GM19324 (cell line): ENCODE results near the gene PAPPA2.
"Not testable (repeated sequence)": the region's sequence is repeated elsewhere in the genome, so short reads cannot be mapped to it uniquely, and the experiment has no call there.

Source experiments
- ATAC-seq: cut with Tn5 transposase; IDR thresholded peaks from one replicate; pipeline ENCODE4 v1.9.1; 2021; ENCODE audit warnings: mild to moderate bottlenecking, moderate library complexity; ENCODE audit not compliant: unreplicated experiment, low FRiP score

The PAPPA2 gene

DNA sequence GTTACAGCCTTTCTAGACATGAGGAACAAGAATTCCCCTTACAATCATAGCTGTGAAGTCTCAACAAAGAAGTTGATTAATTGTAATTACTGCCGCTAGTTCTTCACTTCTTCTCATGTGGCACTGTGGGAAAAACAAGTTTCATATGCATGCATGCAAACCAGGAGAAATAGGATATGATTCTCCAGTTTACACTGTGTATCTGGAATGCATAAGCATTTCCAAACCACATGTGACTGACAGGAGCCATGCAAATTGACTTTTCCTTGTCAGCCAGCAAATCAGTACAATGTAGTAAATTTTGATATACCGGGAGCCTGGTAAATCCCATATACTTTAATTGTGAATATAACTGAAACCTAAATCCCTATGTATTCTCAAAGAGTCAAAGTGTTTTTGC lies 279.3 kb downstream of the PAPPA2 start:
- ATAC-seq: no peak

GRCh38 chr1:176744142-176744541 lies 281.2 kb downstream of the PAPPA2 start:
- no peak for ATAC-seq

DNA sequence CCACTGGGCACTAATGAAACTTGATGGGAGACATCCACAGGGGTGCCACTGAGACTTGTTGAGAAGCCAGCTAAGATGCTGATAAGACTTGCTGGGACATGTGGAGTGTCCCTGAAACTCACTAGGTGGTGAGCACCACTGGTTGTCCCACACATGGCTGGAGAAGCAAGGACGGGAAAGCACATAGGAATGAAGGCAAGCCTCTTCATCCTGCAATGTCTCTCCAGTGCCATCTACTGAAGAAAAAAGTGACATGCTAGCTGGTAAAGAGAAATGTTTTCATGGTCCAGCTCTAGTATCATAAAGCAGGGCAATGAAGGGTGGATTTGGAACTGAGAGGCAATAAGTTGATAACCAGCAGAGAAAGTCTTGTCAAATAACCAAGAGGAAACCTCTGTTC lies 283.0 kb downstream of the PAPPA2 start:
- ATAC-seq: no peak

DNA sequence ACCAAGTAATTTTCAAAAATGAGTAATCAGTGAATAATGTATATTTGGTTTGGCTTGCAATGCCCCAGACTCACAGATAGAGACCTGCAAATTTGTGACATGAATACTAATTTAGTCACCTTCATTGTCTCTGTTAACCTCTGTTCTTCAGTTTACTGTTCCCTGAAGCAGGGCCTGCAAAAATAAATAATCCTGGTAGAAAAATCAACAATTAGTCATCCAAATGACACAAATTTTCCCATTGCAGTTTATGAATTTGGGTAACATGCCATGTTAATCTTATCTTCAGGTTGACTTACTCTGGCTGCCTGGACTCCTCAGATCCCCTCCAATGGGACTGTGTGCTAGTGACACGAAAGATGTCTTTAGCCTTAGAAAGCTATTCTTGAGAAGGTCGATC lies 289.5 kb downstream of the PAPPA2 start:
- ATAC-seq: no peak

- ATAC-seq: no peak
Measured at GRCh38 chr1:176754676-176755075, 291.7 kb downstream of the PAPPA2 start.

DNA sequence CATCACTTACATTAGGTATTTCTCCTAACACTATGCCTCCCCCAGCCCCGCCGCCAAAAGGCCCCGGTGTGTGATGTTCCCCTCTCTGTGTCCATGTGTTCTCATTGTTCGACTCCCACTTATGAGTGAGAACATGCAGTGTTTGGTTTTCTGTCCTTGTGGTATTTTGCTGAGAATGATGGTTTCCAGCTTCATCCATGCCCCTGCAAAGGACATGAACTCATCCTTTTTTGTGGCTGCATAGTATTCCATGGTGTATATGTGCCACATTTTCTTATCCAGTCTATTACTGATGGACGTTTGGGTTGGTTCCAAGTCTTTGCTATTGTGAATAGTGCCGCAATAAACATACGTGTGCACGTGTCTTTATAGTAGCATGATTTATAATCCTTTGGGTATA lies 293.8 kb downstream of the PAPPA2 start:
- ATAC-seq: not testable (repeated sequence)

DNA sequence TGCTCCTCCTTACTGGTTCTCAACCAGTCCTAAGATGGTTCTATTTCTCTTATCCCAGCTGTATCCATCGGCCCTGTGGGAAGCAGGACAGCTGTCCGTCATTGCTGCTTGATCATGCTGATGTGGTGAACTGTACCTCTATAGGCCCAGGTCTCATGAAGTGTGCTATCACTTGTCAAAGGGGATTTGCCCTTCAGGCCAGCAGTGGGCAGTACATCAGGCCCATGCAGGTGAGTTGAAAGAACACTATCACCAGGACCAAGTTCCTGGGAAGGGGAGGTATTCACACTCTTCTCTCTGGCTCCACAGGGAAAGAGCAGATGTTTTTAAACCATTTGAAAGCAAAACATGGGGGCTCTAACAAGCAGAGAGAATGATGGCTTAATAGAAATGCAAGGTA lies 302.6 kb downstream of the PAPPA2 start:
- ATAC-seq: no peak

DNA sequence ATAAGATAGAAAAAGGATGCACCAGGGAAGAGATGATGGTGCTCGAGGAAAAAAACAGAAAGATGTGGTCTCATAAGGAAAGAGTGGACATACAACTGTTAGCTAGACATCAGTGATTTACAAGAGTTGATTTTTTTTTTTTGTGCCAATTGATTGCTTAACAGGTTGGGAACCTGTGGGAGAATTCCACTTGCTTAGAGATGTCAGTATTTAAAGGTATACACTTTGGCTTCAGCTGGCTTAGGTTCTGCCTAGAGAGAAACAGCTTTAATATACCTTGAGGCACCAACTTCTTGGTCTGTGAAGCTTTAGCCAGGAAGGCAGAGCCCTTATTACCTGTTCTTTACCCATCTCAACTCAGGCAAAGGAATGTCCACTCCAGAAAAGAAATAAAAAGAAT lies 303.8 kb downstream of the PAPPA2 start:
- ATAC-seq: no peak

DNA sequence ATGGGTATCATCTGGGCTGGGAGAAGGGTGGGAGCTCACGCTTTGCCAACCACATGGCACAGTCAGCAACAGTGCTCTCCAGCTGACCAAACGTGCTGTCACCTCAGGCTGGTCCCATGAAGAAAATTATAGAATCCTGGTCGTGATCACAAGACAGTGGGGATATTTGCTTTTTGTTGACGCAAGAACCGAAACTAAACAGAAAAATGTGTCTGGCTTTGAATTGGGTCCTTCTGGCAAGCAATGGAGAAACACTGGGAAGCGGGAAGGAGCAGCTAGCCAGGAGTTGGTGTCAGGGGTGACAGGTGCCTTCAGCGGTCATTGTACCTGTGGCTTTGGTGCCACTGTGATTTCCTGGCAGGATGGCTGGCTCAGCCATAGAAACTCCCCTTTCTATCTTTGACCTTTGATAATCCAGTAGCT lies 304.8 kb downstream of the PAPPA2 start:
- ATAC-seq: no peak

DNA sequence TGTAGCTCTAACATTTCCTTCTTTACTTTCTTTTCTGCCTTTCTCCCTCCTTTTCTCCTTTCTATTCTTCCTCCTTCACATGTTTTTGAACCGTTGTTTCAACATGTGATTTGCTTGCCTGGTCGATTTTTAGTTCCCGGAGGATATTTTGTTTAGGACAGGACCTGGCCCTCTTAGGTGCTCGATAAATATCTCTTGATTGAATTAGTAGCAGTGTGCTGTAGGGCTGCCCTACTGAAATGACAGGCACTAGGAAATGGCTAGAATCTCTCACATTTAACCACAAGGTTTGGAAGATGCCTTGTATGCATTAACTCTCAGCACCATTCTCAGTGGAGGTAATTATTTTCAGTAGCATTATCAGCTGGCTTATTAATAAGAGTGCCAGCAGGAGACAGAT lies 305.6 kb downstream of the PAPPA2 start:
- ATAC-seq: no peak

DNA sequence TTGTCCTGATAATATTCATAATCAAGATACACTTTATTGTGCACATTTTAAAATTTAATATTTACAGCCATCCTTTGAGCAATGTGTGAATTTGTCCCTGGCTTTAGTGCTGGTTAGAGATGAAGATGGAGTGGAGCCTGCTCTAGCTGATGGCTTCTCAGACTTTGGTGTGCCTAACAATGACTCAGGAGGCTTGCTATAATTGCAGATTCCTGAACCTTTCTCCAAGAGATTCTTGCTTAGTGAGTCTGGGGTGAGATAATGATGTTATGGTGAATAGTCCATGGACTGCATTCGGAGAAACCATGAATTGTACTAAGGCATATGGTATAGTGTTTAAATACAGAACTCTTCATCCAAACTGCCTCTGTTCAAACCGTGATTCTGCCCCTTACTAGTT lies 307.1 kb downstream of the PAPPA2 start:
- no peak for ATAC-seq

GRCh38 chr1:176773038-176773437 lies 310.1 kb downstream of the PAPPA2 start:
- no peak for ATAC-seq

- no peak for ATAC-seq
Measured at GRCh38 chr1:176774224-176774623, 311.2 kb downstream of the PAPPA2 start.

DNA sequence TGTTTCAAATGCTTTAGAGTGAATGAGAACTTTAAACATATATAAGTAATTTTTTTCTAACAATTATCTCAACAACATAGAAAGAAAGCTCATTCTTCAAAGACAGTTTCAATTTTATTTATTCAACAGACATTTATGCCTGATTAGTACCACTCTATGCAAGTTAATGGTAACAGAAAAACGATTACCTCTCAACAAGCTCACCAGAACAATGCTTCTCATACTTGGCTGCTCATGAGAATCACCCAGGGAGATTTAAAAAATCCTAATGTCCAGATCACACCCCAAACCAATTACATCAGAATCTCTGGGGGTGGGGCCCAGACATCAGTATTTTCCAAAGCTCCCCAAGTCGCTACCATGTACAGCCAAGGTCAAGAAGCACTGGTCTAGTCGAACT lies 312.4 kb downstream of the PAPPA2 start:
- ATAC-seq: no peak

- no peak for ATAC-seq
Measured at GRCh38 chr1:176775996-176776395, 313.0 kb downstream of the PAPPA2 start.

- no peak for ATAC-seq
Measured at GRCh38 chr1:176778056-176778455, 315.1 kb downstream of the PAPPA2 start.

GRCh38 chr1:176779992-176780328 lies 317.0 kb downstream of the PAPPA2 start:
- ATAC-seq: no peak

GRCh38 chr1:176783309-176783708 lies 320.3 kb downstream of the PAPPA2 start:
- ATAC-seq: no peak

- ATAC-seq: no peak
Measured at GRCh38 chr1:176785056-176785455, 322.1 kb downstream of the PAPPA2 start.

GRCh38 chr1:176785791-176786190 lies 322.8 kb downstream of the PAPPA2 start:
- ATAC-seq: no peak

DNA sequence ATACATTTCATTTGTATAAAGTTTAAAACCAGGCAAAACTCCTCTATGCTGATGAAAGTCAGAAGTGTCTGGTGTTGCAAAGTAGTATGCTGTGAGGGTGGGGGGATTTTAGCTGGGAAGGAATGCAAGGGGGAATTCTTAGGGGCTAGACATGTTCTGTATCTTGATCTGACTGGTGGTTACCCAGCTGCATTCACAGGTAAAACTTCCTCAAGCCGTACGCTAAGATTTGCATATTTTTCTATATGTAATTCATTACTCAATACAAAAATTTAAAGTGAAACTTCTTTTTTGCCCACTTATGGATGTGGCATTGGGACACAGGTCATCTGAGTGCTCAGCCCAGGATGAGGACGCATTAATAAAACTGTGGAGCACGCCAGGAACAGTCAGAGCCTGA lies 323.3 kb downstream of the PAPPA2 start:
- no peak for ATAC-seq

DNA sequence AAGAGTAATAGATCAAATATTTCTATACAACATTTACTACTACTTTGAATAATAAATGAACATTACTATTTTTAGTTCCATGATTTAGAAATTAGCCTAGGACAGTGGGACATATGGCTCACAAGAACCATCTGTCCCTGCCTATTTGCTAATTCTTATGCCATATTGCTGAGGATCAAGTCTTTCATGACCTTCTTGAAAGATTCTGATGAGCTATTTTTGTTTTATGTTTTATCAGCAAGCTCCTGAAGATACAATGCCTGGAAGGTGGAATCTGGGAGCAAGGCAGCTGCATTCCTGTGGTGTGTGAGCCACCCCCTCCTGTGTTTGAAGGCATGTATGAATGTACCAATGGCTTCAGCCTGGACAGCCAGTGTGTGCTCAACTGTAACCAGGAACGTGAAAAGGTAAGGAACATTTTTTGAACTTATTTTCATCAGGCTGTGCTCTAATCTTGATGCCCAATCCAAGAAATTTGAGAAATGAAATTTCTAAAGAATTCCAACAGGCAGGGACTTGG lies 326.7 kb downstream of the PAPPA2 start:
- no peak for ATAC-seq

DNA sequence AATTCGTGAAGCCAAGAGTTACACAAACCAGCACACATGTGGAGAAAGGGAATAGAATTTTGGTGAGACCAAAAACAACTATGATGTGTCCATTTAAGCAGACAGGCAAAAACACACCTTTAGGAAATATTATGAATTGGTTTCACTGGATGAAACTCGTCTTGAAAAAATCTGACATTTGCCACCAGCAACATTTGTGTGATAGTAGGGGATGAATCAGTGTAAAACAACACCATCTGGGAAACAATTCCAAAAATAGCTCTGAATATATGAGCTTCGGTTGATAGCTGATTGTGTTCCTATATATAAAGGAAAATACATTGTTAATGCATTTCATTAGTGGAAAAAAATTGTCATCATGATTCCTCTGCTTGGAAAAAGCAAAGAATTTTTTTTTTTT lies 327.8 kb downstream of the PAPPA2 start:
- no peak for ATAC-seq
